Fibroblast of skin of left quadriceps (primary cell): ENCODE results near the gene NUDT21.

Experiments used
- DNase-seq, 2 experiments: peaks; one replicate each; pipeline ENCODE4 v3.0.0-alpha.2; 2013; ENCODE audit warnings: low read depth in 2 of 2

The NUDT21 gene

GRCh38 chr16:56462064-56462796 lies 11.1 kb upstream of the NUDT21 start:
- no peak for DNase-seq

GRCh38 chr16:56460101-56460500 lies 9.0 kb upstream of the NUDT21 start:
- DNase-seq, result no peak

- no peak for DNase-seq
These were observed 6.9 kb upstream of the NUDT21 start for GRCh38 chr16:56457927-56458470.

GRCh38 chr16:56451753-56452689 lies 889 bp upstream of the NUDT21 start:
- no peak for DNase-seq

- DNase-seq, result no peak
These were observed 702 bp downstream of the NUDT21 start for GRCh38 chr16:56450275-56450985.

- DNase-seq, result no peak
These were observed 3.1 kb downstream of the NUDT21 start for GRCh38 chr16:56448005-56448404.

- DNase-seq, result no peak
These were observed 3.8 kb downstream of the NUDT21 start for GRCh38 chr16:56447286-56447685.

GRCh38 chr16:56438038-56438437 lies 13.1 kb downstream of the NUDT21 start:
- no peak for DNase-seq

GRCh38 chr16:56436258-56436657 lies 14.9 kb downstream of the NUDT21 start:
- no peak for DNase-seq

GRCh38 chr16:56428091-56428490 lies 23.0 kb downstream of the NUDT21 start:
- DNase-seq, result no peak

GRCh38 chr16:56426585-56426984 lies 24.5 kb downstream of the NUDT21 start:
- DNase-seq, result no peak

- peak; percentile 53 to 55 for DNase-seq
These were observed 25.7 kb downstream of the NUDT21 start, which contains the start of gene AMFR for GRCh38 chr16:56425439-56425832. Gene AMFR, minus strand, starts transcription at chr16:56425545. Its CDS starts 218 bp downstream, at chr16:56425327.

GRCh38 chr16:56424791-56425438 lies 26.2 kb downstream of the NUDT21 start:
- DNase-seq, result no peak

- DNase-seq, result no peak
These were observed 26.7 kb downstream of the NUDT21 start for GRCh38 chr16:56424404-56424764.

- DNase-seq, result no peak
These were observed 27.3 kb downstream of the NUDT21 start for GRCh38 chr16:56423584-56424403.

GRCh38 chr16:56422896-56423441 lies 28.2 kb downstream of the NUDT21 start:
- no peak for DNase-seq

- DNase-seq, result no peak
These were observed 29.0 kb downstream of the NUDT21 start for GRCh38 chr16:56421976-56422669.

- no peak for DNase-seq
These were observed 29.8 kb downstream of the NUDT21 start for GRCh38 chr16:56421313-56421712.

GRCh38 chr16:56420613-56421012 lies 30.5 kb downstream of the NUDT21 start:
- DNase-seq, result no peak
